Ectodermal cell (in vitro differentiated cells): ENCODE data around the gene CTRB1. TPM values are rescaled to one million over a fixed set of nuclear protein-coding genes. Genes with fewer than 3 reads are reported as not detected.

Experiments used
- H3K27ac ChIP-seq: 2 replicates; pipeline ENCODE4 v1.7.0; 2013; ENCODE audit warnings: mild to moderate bottlenecking, low read depth, low read length; ENCODE audit not compliant: insufficient read depth, poor library complexity, severe bottlenecking
- H3K27me3 ChIP-seq: 2 replicates; pipeline ENCODE4 v1.7.0; 2013; ENCODE audit warnings: mild to moderate bottlenecking, low read length; ENCODE audit not compliant: insufficient read depth, control insufficient read depth, poor library complexity, severe bottlenecking
- H3K36me3 ChIP-seq: one replicate; pipeline ENCODE4 v1.7.0; 2013; ENCODE audit warnings: low read length; ENCODE audit not compliant: control insufficient read depth, insufficient read depth
- H3K4me1 ChIP-seq: one replicate; pipeline ENCODE4 v1.7.0; 2013; ENCODE audit warnings: low read length; ENCODE audit not compliant: control insufficient read depth, insufficient read depth
- H3K4me3 ChIP-seq: 2 replicates; pipeline ENCODE4 v1.7.0; 2013; ENCODE audit warnings: low read depth, low read length, control low read depth; ENCODE audit not compliant: insufficient read depth
- H3K9me3 ChIP-seq: 2 replicates; pipeline ENCODE4 v1.7.0; 2013; ENCODE audit warnings: mild to moderate bottlenecking, low read length, moderate library complexity; ENCODE audit not compliant: control insufficient read depth
- WGBS, 2 experiments: methylation state at CpG; one replicate each; pipeline ENCODE4 v1.1.7; 2013; ENCODE audit warnings: missing lambda C conversion rate in 2 of 2; 5-methylcytosine and 5-hydroxymethylcytosine counted together
- polyA plus RNA-seq, 4 experiments: library from polyadenylated mRNA; stranded (reverse); fragments of 50-300 nt; gene quantifications; one replicate each; pipeline ENCODE4 v1.2.3, GENCODE V29; 2013

The CTRB1 gene
- not detected for polyA plus RNA-seq (2013, experiment 1 of 4)
- not detected for polyA plus RNA-seq (2013, experiment 2 of 4)
- polyA plus RNA-seq (2013, experiment 3 of 4), result not detected
- polyA plus RNA-seq (2013, experiment 4 of 4), result not detected

DNA sequence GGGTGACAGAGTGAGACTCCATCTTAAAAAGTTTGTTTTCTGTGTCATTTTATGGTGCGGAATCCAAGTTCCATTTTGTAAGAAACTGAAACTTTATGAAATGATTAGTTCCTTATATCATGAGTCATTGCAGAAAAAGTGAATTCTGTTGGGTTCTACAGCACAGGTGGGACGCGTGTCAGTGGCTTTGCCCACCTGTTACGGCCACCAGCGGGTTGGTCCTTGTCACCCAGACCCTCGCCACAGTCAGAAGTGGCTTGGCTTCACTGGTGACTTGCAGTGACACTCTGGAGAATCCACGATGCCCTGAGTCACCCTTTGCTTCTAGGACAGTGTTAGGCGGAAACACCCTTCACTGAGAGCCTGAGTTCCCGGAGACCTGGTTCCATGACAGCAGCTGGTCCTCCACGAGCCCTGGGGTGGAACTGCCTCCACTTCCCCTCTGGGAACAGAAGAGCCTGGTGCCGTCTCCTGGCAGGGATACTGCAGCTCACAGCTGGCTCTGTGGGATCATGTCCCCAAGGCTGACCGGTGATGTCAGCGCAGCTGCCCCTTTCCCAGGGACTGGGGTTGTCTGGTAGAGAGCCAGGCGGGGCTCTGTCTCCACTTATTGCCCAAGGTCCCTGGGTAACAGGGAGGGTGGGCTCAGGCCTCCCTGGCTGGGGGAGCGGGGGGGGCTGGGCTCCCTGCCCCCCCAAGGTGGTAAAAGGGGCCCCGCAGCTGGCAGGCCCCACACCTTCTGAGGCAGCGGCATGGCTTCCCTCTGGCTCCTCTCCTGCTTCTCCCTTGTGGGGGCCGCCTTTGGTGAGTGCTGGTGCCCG is at the start of gene CTRB1:
Gene CTRB1 (plus strand): TSS at position 733 of the 821 bp plus-strand sequence. CDS start 20 bp downstream, at position 753.
- Histone ChIP-seq H3K27ac (no peak within 1 kb of the TSS), H3K4me3 (no peak within 1 kb of the TSS), H3K36me3 (no peaks in the 10 kb centered on the region), H3K27me3 (no peaks in the 10 kb centered on the region), H3K4me1 (no peaks in the 10 kb centered on the region), H3K9me3 (no peaks in the 10 kb centered on the region)
- WGBS, 2 experiments, result 85 to 87% methylated on average over 19 of the region's 19 CpGs

DNA sequence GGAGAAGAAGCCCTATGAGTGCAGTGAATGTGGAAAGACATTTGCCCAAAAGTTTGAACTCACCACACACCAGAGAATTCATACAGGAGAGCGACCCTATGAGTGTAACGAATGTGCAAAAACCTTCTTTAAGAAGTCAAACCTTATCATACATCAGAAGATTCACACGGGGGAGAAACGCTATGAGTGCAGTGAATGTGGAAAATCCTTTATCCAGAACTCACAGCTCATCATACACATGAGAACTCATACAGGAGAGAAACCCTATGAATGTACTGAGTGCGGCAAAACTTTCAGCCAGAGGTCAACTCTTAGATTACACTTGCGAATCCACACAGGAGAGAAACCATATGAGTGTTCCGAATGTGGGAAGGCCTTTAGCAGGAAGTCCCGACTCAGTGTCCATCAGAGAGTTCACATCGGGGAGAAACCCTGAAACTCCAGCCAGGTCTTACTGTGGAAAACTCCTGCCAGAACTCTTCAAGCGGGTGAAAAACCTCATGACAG is 48.8 kb upstream of the CTRB1 start:
- Histone ChIP-seq H3K36me3 (peaks cover 71% of the 10 kb centered on the region), H3K27me3 (no peaks in the 10 kb centered on the region), H3K9me3 (peaks cover 12% of the 10 kb centered on the region), H3K4me1 (no peaks in the 10 kb centered on the region), H3K27ac (no peak overlapping the region), H3K4me3 (no peak overlapping the region)
- WGBS, 2 experiments, result 94 to 96% methylated on average over 10 of the region's 10 CpGs

DNA sequence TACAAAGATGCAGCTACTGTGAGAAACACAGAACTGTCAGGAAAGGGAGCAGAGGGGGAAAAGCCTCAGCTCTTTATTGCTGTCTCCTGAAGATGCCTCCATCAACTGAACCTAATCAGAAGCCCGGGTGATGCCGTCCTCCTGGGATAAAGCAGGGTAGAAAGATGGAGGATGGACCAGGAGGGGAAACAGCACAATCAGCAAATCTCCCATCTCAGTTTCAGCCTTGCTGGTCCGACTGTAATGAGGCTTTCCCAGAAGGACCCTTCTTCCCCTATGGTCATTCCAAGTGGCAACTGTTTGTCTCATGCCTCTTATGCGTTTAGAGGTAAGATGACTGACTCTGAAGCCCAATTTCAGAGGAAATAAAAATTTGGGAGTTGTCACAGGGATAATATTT is 46.2 kb upstream of the CTRB1 start:
- WGBS, 2 experiments, result 95 to 96% methylated on average over 4 of the region's 4 CpGs
- H3K4me3 ChIP-seq, result no peak overlapping the region

DNA sequence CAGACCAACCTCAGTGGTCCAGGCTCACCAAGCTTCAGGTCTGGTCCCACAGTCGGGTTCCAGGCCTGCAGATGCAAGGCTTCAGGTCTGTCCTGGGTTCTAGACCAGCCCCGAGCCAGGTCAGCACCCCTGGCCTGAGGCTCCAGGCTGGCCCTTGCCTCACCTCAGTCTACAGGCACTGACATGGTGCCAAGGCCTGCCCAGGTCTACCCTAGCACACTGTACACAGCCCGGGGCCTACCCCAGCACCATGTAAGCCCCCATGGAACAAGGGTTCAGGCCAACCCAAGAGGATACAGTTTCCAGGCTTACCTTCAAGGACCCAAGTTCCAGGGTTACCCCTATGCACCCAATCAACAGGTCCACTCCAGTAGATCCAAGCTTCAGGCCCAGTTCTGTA is 43.7 kb upstream of the CTRB1 start:
- H3K4me1 ChIP-seq, result no peaks in the 10 kb centered on the region
- no peak overlapping the region for H3K27ac ChIP-seq
- 95 to 96% methylated on average over 3 of the region's 3 CpGs for WGBS, 2 experiments
- H3K9me3 ChIP-seq, result peaks cover 5% of the 10 kb centered on the region
- no peaks in the 10 kb centered on the region for H3K27me3 ChIP-seq
- H3K36me3 ChIP-seq, result peaks cover 20% of the 10 kb centered on the region
- H3K4me3 ChIP-seq, result no peak overlapping the region

More for the DNA sequence above, 46.2 kb upstream of the CTRB1 start:
- Histone ChIP-seq H3K27ac (no peak overlapping the region), H3K27me3 (no peaks in the 10 kb centered on the region), H3K36me3 (peaks cover 45% of the 10 kb centered on the region), H3K4me1 (no peaks in the 10 kb centered on the region), H3K9me3 (peaks cover 12% of the 10 kb centered on the region)

DNA sequence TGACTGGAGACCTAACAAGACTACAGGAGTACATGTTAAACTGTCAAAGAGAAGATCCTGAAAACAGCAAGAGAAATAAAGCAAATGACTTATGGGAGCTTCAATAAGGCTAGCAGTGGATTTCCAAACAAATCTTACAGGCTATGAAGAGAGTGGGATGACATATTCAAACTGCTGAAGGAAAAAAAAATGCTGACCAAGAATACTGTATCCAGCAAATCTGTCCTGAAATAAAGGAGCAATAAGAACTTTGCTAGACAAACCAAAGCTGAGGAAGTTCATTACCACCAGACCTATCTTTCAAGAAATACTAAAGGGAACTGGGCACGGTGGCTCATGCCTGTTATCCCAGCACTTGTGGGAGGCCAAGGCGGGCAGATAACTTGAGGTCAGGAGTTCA is 41.9 kb upstream of the CTRB1 start:
- no peaks in the 10 kb centered on the region for H3K4me1 ChIP-seq
- no peak overlapping the region for H3K27ac ChIP-seq
- H3K36me3 ChIP-seq, result peaks cover 8% of the 10 kb centered on the region
- H3K9me3 ChIP-seq, result peaks cover 5% of the 10 kb centered on the region
- no peak overlapping the region for H3K4me3 ChIP-seq
- H3K27me3 ChIP-seq, result no peaks in the 10 kb centered on the region
- WGBS, 2 experiments, result 86 to 89% methylated on average over 2 of the region's 2 CpGs

DNA sequence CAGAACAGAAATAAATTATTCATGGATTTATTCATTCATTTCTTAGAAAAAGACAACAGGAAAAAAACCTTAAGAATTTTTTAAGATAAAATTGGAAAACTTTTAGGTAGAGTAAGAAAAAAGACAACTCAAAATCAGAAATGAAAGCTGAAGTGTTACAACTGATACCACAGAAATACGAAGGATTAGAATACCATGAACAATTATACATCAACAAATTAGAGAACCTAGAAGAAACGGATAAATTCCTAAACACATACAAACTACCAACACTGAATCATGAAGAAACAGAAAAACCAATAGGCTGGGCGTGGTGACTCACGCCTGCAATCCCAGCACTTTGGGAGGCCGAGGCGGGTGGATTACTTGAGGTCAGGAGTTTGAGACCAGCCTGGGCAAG is 39.6 kb upstream of the CTRB1 start:
- Histone ChIP-seq H3K4me1 (no peaks in the 10 kb centered on the region), H3K9me3 (no peaks in the 10 kb centered on the region), H3K27me3 (no peaks in the 10 kb centered on the region), H3K36me3 (no peaks in the 10 kb centered on the region), H3K4me3 (no peak overlapping the region), H3K27ac (no peak overlapping the region)
- 91 to 95% methylated on average over 6 of the region's 6 CpGs for WGBS, 2 experiments

DNA sequence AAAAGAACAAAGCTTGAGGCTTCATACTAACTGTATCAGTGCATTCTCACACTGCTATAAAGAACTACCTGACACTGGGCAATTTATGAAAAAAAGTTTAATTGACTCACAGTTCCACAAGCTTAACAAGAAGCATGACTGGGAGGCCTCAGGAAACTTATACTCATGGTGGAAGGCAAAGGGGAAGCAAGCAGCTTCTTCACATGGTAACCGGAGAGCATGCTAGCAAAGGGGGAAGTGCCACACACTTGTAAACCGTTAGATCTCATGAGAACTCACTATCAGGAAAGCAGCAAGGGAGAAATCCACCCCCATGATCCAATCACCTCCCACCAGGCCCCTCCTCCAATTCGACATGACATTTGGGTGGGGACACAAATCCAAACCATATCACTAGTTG is 37.2 kb upstream of the CTRB1 start:
- WGBS, 2 experiments, result 63 to 65% methylated on average over 3 of the region's 3 CpGs
- Histone ChIP-seq H3K27ac (no peak overlapping the region), H3K9me3 (no peaks in the 10 kb centered on the region), H3K27me3 (no peaks in the 10 kb centered on the region), H3K36me3 (no peaks in the 10 kb centered on the region), H3K4me1 (no peaks in the 10 kb centered on the region), H3K4me3 (no peak overlapping the region)

DNA sequence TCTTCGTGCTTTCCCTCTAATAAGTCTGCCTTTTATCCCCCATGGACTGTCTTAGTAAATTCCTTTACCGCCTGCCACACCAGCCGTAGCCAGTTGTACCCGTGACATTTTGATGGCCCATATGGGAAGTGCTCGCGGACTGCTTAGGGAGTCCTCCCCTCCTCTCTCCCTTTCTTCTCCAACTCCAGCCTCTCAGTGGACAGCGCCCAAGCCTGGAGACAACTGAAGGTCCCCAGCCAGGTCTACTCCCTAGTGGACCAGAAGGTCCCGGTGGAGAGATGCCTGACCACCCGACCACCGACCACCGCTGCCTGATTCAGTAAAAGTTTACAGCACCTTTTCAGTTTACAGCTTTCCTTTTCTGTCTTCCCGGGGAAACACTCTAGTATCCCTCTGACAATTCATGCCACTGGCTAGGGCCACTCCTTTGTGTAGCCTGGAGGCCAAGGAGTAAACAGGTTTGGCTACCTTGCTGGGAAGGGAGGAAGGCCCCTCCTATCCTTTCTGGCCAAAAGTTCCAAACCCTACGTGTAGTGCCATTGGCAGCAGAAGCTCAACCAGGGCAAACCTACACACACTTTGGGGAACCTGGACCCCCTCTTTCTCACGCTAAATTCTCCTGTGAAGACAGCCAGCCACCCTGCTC is 29.8 kb upstream of the CTRB1 start:
- Histone ChIP-seq H3K4me3 (no peak overlapping the region), H3K4me1 (no peaks in the 10 kb centered on the region), H3K27ac (no peak overlapping the region), H3K27me3 (no peaks in the 10 kb centered on the region), H3K9me3 (no peaks in the 10 kb centered on the region), H3K36me3 (no peaks in the 10 kb centered on the region)
- WGBS, 2 experiments, result 92 to 96% methylated on average over 14 of the region's 14 CpGs

DNA sequence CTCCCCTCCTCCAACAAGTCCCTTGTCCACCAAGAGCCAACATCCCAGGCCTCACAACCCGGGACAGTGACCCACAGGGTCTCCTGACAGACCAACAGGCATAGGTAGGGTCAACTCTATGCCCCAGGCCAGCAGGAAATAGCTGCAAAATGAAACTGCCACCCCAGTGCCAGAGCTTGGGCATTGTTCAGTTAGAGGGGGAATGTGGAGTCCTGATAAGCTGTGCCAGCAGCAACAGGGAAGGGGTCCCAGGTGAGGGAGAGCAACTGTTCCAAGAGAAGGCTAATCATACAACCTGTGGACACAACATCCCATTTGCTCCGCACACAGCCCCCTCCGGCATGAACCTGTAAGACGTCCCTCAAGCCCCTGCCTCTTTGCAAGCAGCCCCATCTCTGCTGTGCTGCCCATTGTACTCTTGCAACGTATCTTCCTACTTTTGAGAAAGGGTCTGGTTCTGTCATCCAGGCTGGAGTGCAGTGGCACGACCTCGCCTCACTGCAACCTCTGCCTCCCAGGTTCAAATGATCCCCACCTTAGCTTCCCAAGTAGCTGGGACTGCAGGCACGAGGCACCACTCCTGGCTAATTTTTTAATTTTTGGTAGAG is 29.0 kb upstream of the CTRB1 start:
- Histone ChIP-seq H3K27ac (no peak overlapping the region), H3K4me3 (no peak overlapping the region), H3K9me3 (no peaks in the 10 kb centered on the region), H3K36me3 (no peaks in the 10 kb centered on the region), H3K4me1 (no peaks in the 10 kb centered on the region), H3K27me3 (no peaks in the 10 kb centered on the region)
- 89% methylated on average over 8 of the region's 8 CpGs for WGBS, 2 experiments
